GM23338 (cell line): ENCODE data around the gene ADCYAP1R1. TPM values are rescaled to one million over a fixed set of nuclear protein-coding genes. Genes with fewer than 3 reads are reported as not detected.

Source experiments
- ATAC-seq: fragments of 200-7000 bp; cut with Tn5 transposase; 3 replicates; pipeline ENCODE4 v1.9.1; 2020
- DNase-seq: peaks from one replicate; pipeline ENCODE4 v3.0.0-alpha.2; 2015; ENCODE audit warnings: low spot score
- H2AFZ ChIP-seq: fragments of 200-600 bp; sonication (generic); 2 replicates; pipeline ENCODE4 v1.8.0; 2016; ENCODE audit warnings: antibody characterized with exemption, mild to moderate bottlenecking, moderate library complexity
- H3F3A ChIP-seq: fragments of 200-600 bp; sonication (generic); replicated peaks from 2 replicates; pipeline ENCODE4 v1.8.0; 2017; ENCODE audit warnings: antibody characterized with exemption, mixed run types, low read depth
- H3K27ac ChIP-seq: fragments of 200-600 bp; sonication (generic); 2 replicates; pipeline ENCODE4 v1.6.1; 2016; ENCODE audit warnings: low read depth
- H3K27me3 ChIP-seq: fragments of 200-600 bp; sonication (generic); 2 replicates; pipeline ENCODE4 v1.8.0; 2016; ENCODE audit warnings: mild to moderate bottlenecking, mixed run types, moderate library complexity; ENCODE audit not compliant: insufficient read depth
- H3K36me3 ChIP-seq: fragments of 200-600 bp; sonication (generic); 2 replicates; pipeline ENCODE4 v1.8.0; 2016; ENCODE audit warnings: mild to moderate bottlenecking; ENCODE audit not compliant: insufficient read depth
- H3K4me1 ChIP-seq: fragments of 200-600 bp; sonication (generic); 2 replicates; pipeline ENCODE4 v1.8.0; 2016; ENCODE audit warnings: mild to moderate bottlenecking, moderate library complexity; ENCODE audit not compliant: insufficient read depth
- H3K4me2 ChIP-seq: fragments of 200-600 bp; sonication (generic); 2 replicates; pipeline ENCODE4 v1.7.1; 2017; ENCODE audit warnings: mixed run types
- H3K4me3 ChIP-seq: fragments of 200-600 bp; sonication (generic); 2 replicates; pipeline ENCODE4 v1.6.1; 2016; ENCODE audit warnings: mixed run types
- H3K79me2 ChIP-seq: fragments of 200-600 bp; sonication (generic); replicated peaks from 2 replicates; pipeline ENCODE4 v1.8.0; 2017; ENCODE audit warnings: mild to moderate bottlenecking; ENCODE audit not compliant: insufficient read depth
- H3K9me2 ChIP-seq: fragments of 200-600 bp; sonication (generic); 2 replicates; pipeline ENCODE4 v1.8.0; 2017; ENCODE audit not compliant: insufficient read depth
- H4K20me1 ChIP-seq: fragments of 200-600 bp; sonication (generic); replicated peaks from 2 replicates; pipeline ENCODE4 v1.8.0; 2017; ENCODE audit warnings: mild to moderate bottlenecking; ENCODE audit not compliant: insufficient read depth
- H3K27ac Mint-ChIP-seq: 2 replicates; pipeline ENCODE4 v1.8.0; 2020; ENCODE audit warnings: inconsistent platforms, mild to moderate bottlenecking, moderate library complexity, mixed read lengths
- H3K27me3 Mint-ChIP-seq: 3 replicates; pipeline ENCODE4 v1.8.0; 2022; ENCODE audit warnings: low read depth, mild to moderate bottlenecking, moderate library complexity, mixed read lengths, inconsistent platforms; ENCODE audit not compliant: insufficient read depth, poor library complexity
- H3K36me3 Mint-ChIP-seq: 3 replicates; pipeline ENCODE4 v1.8.0; 2021; ENCODE audit warnings: low read depth, mild to moderate bottlenecking, inconsistent platforms, moderate library complexity, mixed read lengths
- H3K4me1 Mint-ChIP-seq: 3 replicates; pipeline ENCODE4 v1.8.0; 2020; ENCODE audit warnings: mild to moderate bottlenecking, inconsistent platforms, mixed read lengths
- H3K4me3 Mint-ChIP-seq: 3 replicates; pipeline ENCODE4 v1.8.0; 2021; ENCODE audit warnings: moderate library complexity, mild to moderate bottlenecking, inconsistent platforms, mixed read lengths
- H3K9me3 Mint-ChIP-seq: 3 replicates; pipeline ENCODE4 v1.8.0; 2020; ENCODE audit warnings: moderate library complexity, mild to moderate bottlenecking, inconsistent platforms, mixed read lengths
- CREB1 ChIP-seq: fragments of 250-450 bp; sonication (Bioruptor Pico); IDR thresholded peaks from 2 replicates; pipeline ENCODE4 v1.5.0; 2020; ENCODE audit warnings: low read depth, mild to moderate bottlenecking, moderate library complexity
- CTCF ChIP-seq, 2 experiments: fragments of 200-600 bp in 1 of 2; sonication (generic) in 1 of 2; conservative IDR thresholded peaks; 2 replicates each; pipeline versions ENCODE4 v1.5.1 to v1.6.1; 2016 to 2017; ENCODE audit warnings: antibody characterized with exemption in 2 of 2, low read depth in 2 of 2, mild to moderate bottlenecking in 2 of 2, moderate library complexity in 1 of 2
- EZH2phosphoT487 ChIP-seq: fragments of 200-600 bp; sonication (generic); IDR thresholded peaks from one replicate; pipeline ENCODE4 v1.8.1; 2018; ENCODE audit warnings: antibody characterized with exemption; ENCODE audit not compliant: unreplicated experiment
- POLR2AphosphoS5 ChIP-seq: IDR thresholded peaks from 2 replicates; pipeline ENCODE4 v1.6.1; 2016; ENCODE audit warnings: antibody characterized with exemption, low read depth
- REST ChIP-seq: IDR thresholded peaks from one replicate; pipeline ENCODE4 v1.6.1; 2018; ENCODE audit warnings: antibody characterized with exemption; ENCODE audit not compliant: unreplicated experiment
- STAT1 ChIP-seq: IDR thresholded peaks from one replicate; pipeline ENCODE4 v1.6.1; 2016; ENCODE audit warnings: antibody characterized with exemption; ENCODE audit not compliant: unreplicated experiment
- ZNF331 ChIP-seq: fragments of 250-450 bp; sonication (Bioruptor Pico); IDR thresholded peaks from 2 replicates; pipeline ENCODE4 v1.5.0; 2020; ENCODE audit warnings: low read depth, mild to moderate bottlenecking, moderate library complexity
- ZNF462 ChIP-seq: fragments of 250-450 bp; sonication (Bioruptor Pico); IDR thresholded peaks from 2 replicates; pipeline ENCODE4 v1.5.0; 2020; ENCODE audit warnings: mild to moderate bottlenecking, moderate library complexity
- polyA plus RNA-seq: library from polyadenylated mRNA; unstranded; fragments of >200 nt; fragmentation: Nextera tagmentation; extraction: Ambion mirVana; gene quantifications from 2 replicates; pipeline ENCODE4 v1.2.1, GENCODE V29; 2016
- total RNA-seq: library from RNA; depleted of rRNA; stranded (reverse); fragments of >200 nt; shearing (Covaris generic); gene quantifications from 2 replicates; pipeline ENCODE4 v1.2.3, GENCODE V29; 2014

ADCYAP1R1 gene
- total and polyA plus RNA-seq, 2 experiments from 2014 or later: 1.8 to 10.6 TPM

GRCh38 chr7:31087351-31087750 is 35.2 kb downstream of the ADCYAP1R1 start (continued):
- TF ChIP-seq ZNF462 (CRISPR knock-in tag) (no peak), CREB1 (CRISPR knock-in tag) (no peak)

- no peaks in the 10 kb centered on the region for H3K36me3 ChIP-seq
- H3F3A ChIP-seq: no peaks in the 10 kb centered on the region
- H2AFZ ChIP-seq: no peak overlapping the region
- H3K4me3 ChIP-seq: no peak overlapping the region
- no peaks in the 10 kb centered on the region for H4K20me1 ChIP-seq
- peaks cover 4% of the 10 kb centered on the region; the same call in 2 of the 3 replicates for H3K36me3 Mint-ChIP-seq
- H3K4me1 ChIP-seq: no peaks in the 10 kb centered on the region
- no peak overlapping the region for H3K27ac ChIP-seq
- H3K9me3 Mint-ChIP-seq: no peaks in the 10 kb centered on the region
- H3K27me3 ChIP-seq: no peaks in the 10 kb centered on the region
- no peak for ATAC-seq
- H3K4me2 ChIP-seq: no peak overlapping the region
- peaks cover 4% of the 10 kb centered on the region; the same call in 2 of the 3 replicates for H3K4me1 Mint-ChIP-seq
- no peak overlapping the region for H3K4me3 Mint-ChIP-seq
- no peak for DNase-seq
- no peaks in the 10 kb centered on the region for H3K79me2 ChIP-seq
- H3K27me3 Mint-ChIP-seq: no peaks in the 10 kb centered on the region
- no peaks in the 10 kb centered on the region for H3K9me2 ChIP-seq
- H3K27ac Mint-ChIP-seq: no peak overlapping the region
- TF ChIP-seq STAT1 (no peak), POLR2AphosphoS5 (no peak), ZNF331 (CRISPR knock-in tag) (no peak), CREB1 (CRISPR knock-in tag) (no peak), EZH2phosphoT487 (no peak), CTCF (conservative IDR thresholded peaks at IDR 0.05; ENCODE audit: low read depth in 2 of 2) (no peak), REST (no peak)
Observed at GRCh38 chr7:31091924-31092434, 39.9 kb downstream of the ADCYAP1R1 start.
